Renal cortical epithelial cell (primary cell): ENCODE results near the gene USP48. TPM values are rescaled to one million over a fixed set of nuclear protein-coding genes. Genes with fewer than 3 reads are reported as not detected.
"Not testable (repeated sequence)": the region's sequence is repeated elsewhere in the genome, so short reads cannot be mapped to it uniquely, and the experiment has no call there.

Experiments
- DNase-seq: peaks from one replicate; pipeline ENCODE4 v3.0.0-alpha.2; 2011; ENCODE audit warnings: low read depth
- total RNA-seq: library from RNA; depleted of rRNA; stranded (reverse); fragments of >200 nt; gene quantifications from 2 replicates; pipeline ENCODE4 v1.2.3, GENCODE V29; 2014

USP48 gene
- total RNA-seq, 1 donor from 2014 or later = 100 TPM

DNA sequence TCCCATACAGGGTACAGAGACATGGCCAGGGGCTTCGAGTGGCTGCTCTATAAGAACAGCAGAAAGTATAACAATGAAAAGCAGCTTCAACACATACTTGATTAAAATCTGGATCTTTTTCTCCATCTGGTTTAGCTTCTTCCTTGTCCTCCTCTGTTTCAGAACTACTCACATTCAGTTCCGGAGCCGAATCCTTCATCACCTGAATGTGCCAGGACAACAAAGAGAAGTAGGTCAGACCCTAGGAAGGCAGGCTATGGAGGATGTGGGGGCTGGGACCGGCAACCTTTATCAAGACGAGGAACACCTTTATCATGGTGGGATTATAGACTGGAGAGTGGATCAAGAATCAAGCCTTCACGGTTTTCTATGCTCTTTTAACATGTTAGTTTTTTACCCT, 81.5 kb downstream of the USP48 start:
- no peak for DNase-seq

DNA sequence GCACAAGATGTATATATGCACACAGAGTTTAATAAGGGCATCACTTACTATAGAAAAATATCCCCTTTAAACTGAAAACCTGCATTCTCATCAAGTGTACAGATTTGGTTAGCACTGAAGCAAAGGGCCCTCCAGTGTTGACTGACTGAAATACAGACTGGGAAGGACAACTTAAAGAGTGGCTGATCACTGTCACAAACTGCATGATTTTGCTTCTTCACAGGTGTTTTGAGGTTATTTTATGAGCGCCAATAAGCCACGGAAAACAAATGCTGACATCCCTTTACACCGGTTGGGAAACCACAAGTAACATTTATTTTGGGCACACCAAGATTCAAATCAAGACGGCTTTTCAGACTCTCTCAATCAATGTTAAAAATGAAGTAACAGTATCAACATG, 82.9 kb downstream of the USP48 start:
- DNase-seq = no peak

DNA sequence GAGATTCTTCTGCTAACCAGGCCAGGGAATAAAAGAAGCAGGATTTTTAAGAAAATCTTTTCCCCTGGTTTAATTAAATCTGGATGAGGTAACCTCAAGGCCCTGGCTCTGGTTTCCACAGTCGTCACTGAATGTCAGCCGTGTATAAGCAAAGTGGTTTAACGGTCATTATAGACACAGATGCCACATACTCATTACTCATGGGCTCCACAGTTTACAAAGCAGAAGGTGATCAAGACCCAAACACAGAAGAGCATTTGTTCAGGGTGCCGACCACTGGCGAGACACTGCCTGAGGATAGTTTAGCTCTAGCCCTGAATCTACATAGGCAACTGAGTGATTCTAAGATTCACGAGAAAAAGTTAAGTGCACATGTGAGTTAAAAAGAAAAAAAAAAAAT, 86.0 kb downstream of the USP48 start:
- no peak for DNase-seq

DNA sequence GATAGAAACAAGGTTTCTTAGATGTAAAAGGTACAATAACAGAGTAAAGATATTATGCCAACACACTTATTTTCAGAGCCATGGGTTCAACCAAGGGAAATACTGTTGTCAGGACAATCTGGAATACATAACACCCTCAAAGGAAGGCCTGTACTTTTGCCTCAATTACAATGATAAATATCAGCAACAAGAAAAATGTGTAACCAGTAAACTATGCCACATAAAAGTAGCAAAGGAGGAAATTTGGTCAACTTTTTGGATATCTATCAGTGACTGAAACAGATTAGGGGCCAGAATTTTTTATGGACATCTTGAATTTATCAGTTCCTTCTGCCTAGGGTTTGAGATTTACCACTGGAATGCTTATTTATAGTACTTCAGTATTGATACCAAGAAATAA, 89.2 kb downstream of the USP48 start:
- DNase-seq = no peak

DNA sequence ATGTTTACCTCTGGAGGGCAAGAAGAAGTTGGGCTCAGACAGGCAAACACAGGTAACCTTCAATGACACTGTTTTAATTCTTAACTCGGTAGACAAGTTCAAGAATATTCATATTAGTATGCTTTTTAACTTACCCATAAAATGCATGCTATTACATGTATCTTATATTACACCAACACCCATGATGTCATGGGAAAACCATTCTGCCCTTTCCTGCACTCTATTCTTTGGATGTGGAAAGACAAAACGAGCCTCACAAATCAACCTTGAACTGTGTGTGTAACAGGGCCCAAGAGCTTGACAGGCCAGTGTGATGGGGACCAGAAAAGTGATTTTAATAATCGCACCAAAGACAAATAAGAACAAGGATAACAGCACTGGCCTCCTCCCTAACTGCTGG, 91.2 kb downstream of the USP48 start:
- DNase-seq = no peak

DNA sequence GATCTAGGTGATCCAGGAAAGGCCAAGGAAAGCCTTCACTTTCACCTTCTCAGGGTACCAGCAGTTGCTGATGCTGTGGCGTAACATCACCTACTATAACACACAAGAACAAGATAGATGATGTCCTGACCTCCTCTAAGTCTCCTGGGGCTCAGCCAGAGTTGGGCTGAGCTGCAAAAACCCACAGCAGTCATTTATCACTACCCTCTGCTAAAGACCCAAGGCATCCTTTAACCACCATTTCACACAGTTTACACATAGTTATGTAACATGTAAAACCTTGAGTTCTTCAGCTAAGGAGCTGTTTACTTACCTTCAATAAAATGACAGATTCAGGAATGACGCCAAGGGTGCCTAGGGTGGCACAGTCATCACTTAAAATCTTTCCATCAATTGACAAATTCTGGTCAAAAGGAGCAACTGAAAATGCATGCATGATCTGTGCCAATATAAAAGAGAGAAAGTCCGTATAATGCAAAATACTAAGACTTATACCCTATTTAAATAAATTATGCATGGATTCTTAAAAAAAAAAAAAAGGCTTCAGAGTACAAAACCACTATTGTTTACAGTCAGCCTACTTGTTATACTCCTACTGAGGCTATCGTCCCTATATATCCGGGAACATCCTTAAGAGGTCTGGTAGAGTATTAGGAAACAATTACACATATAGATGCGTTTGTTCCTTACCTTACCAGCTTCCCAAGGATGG, 93.1 kb downstream of the USP48 start:
- DNase-seq = no peak

DNA sequence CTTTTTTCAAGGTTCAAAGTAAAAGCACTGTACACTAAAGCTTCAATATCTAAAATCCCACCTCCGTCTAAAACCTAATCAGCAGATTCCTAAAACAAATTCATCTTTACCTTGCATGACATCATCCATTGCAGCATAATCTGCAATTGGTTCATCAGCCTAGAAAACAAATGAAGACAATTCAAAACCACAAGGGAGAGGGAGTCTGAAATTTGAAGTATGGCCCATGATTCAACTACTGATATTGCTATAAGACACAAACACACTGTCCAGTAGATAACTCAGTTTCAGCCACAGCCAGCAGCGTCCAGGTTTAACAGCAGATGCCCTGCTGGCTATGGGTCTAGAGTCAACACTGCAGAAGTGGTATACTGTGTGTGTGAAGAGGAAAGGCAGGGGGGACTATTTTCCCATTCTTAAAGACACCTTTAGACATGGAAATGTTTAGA, 95.8 kb downstream of the USP48 start:
- DNase-seq = no peak

DNA sequence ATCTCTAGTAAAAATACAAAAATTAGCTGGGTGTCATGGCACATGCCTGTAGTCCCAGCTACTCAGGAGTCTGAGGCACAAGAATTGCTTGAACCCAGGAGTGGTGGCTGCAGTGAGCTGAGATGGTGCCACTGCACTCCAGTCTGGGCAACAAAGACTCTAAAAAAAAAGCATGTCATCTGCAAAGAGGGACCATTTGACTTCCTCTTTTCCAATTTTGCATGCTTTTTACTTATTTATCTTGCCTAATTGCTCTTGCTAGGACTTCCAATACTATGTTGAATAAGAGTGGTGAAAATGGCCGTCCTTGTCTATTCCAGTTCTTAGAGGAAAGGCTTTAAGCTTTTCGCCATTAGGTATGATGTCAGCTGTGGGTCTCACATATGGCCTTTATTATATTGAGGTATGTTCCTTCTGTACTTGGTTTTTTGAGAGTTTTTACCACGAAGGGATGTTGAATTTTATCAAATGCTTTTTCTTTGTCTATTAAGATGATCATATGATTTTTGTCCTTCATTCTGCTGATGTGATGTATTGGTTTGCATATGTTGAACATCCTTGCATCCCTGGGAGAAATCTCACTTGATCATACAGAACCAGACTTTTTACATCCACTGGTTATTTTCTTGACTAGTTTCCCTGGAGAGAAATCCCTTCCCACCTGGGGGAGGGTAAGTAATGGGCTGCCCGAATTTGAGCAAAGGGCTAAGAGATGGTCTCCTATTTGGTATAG, 96.8 kb downstream of the USP48 start:
- no peak for DNase-seq

DNA sequence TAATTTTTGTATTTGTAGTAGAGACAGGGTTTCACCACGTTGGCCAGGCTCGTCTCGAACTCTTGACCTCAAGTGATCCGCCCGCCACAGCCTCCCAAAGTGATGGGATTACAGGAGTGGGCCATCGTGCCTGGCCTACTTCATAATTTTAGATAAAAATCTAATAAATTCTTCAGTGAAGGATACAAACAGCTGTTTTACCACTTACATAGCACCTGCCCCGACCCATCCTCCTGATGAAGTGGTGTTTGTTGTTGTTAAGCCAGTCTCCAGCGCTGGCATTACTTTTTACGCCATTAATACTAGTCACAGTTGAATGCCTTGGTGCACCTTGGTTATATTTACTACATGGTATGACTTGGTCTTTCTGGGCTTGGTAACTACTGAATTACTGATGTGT, 101.5 kb downstream of the USP48 start:
- DNase-seq = no peak

DNA sequence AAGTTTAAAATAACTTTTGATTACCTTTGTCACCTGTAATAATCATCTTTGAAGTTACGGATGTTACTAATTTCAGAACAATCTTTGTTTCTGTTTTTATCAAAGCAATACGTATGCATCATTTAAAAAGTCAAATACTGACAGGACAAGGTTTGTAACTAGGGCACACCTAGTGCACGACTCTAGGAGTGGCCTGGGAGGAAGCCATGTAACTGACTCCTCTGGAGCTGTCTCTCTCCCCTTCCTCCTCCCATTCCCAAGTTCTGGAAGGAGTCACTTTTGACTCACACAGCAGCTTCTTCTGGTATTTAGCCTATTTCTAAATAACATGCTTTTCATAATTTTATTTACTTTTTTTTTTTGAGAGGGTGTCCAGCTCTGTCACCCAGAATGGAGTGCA, 102.0 kb downstream of the USP48 start:
- no peak for DNase-seq

DNA sequence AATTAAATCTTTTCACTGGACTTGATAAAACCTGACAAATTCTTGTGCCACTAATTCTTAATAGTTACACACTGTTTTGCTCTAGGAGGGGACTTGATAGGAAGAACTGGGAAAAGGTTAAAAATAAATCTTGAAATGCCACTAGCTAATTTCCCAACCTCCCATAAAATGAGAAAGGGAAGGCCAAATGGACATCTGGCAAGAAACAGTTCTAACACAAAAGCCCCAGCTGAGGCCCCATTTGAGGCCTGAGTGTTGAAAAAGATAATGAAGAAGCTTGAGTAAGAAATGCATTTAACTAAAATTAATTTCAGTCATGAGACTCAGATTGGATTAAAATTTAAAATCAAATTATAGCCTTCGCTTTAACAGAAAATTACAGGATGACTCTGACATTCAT, 102.6 kb downstream of the USP48 start:
- DNase-seq = no peak

DNA sequence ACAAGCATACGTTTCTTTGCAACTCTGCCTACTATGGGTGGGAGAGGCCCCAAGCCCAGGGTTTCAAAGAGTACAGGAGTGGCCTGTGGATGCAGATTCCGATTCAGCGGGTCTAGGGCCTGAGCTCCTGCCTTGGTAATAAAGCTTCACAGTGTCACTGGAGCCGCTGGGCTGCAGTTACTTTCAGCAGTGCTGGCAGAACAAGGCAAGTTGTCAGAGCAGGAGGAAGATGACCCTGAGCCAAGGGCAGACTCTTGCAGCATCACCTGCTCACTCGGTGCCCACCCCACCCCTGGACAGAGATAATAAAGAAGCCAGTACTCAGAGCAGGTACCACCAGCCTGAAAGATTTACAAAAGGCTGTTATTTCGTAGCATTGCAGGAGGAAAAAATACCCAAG, 105.8 kb downstream of the USP48 start:
- no peak for DNase-seq

DNA sequence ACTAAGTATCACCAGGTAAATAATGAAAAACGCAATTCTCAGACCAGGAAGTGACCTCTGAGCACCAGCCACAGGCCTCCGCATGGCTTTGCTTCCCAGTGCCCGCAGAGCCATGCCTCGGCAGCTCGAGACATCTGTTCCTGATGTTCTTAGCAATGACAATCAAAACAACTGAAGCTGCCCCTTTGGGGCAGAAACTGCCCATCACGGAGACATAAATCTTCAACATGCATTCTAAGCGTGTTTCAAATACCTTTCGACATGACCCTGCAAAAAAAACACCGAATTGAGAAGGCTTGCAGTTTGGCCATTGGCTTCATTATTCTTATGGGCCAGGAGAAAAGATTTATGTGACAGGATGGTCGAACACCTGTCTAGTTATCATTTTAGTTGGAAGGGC, 108.0 kb downstream of the USP48 start:
- DNase-seq = no peak

DNA sequence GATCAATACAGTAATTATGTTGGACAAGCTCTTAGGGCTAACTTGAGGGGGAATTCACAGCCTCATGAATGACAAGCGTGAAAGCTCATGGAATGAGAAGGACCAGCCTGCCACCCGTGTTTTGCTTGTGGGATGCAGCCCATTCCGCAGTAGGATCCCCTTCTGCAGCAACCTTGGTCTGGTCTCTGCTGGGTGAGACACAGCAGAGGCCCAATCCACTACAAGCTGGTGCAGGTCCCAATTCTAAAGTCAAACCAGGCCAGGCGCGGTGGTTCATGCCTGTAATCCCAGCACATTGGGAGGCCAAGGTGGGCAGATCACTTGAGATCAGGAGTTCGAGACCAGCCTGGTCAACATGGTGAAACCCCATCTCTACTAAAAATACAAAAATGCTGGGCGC, 109.1 kb downstream of the USP48 start:
- not testable (repeated sequence) for DNase-seq

DNA sequence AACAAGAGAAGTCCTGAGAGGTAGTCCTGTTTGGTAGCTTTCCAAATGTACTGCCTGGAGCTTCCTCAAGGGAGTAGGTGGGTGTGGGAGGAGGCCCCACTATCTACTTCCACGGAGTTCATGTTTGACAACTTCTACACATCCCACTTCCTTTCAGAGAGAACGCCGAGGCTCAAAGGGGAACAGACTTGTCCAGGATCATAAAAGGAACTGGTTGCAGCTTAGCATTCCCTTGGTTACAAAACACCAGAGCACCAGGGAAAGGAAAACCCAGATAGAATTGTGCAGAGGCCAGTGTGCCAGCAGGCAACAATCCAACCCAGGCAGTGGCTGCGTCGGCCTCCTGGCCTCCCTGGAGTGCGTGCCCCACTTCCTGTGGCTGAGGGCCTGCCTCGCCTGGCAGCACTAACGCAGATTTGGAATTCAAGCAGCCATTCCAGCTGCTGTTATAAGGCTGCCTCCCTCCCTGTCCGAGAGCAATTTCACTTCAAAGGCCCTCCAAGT, 109.6 kb downstream of the USP48 start:
- peak; percentile 31 for DNase-seq

DNA sequence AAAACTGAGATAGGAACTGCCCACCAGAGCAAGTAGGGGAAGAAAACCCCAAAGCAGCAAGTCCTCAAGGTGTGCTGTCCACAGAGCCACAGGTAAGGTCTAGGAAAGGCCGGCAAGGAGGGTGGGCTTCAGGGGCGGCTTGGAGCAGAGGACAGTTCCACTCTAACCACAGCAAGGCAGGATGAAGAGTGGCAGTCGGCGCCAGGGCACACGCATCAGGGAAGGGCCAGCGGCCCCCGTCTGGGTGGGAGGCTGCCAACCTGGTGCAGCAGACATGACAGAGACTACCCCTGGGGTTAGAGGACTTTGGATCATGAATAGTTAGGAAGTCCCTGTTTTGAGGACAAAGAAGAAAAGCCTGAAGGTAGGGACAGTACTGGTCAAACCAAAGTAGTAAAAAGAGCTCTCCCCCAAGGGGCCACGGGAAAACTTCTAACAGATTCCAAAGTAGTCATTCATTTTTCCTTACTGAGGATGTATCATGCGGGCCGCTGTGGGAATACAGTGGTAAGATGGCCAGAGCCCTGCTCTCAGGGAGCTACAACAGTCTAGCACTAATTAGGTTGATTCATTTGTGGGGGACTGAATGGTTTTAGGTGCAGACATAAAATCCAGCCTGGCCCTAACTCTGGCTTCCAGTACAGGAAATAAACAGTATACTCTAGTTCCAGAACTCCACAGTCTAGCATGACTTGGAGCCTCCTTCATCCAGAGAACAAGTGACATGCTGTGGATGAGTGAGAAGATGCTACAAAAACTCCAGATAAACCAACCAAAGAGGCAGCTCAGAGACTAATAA, 110.3 kb downstream of the USP48 start:
- no peak for DNase-seq

DNA sequence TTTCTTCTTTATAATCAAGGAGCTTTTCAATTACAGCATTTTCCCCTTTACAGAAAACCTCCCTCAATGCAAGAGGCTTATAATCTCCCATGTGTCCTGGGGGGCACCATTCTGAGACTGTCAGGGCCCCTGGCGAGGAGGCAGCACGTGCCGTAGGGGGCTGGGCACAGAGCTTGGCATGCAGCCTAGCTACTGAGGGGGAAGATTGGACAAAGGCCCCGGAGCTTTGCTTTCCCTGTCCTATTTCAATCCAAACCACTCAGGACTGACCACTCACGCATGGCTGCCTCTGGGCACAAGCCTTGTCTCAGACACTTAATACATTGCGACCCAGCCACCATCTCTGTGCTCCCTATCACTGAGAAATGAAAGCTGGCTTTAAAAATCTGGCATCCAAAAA, 111.0 kb downstream of the USP48 start:
- DNase-seq = peak; percentile 21

DNA sequence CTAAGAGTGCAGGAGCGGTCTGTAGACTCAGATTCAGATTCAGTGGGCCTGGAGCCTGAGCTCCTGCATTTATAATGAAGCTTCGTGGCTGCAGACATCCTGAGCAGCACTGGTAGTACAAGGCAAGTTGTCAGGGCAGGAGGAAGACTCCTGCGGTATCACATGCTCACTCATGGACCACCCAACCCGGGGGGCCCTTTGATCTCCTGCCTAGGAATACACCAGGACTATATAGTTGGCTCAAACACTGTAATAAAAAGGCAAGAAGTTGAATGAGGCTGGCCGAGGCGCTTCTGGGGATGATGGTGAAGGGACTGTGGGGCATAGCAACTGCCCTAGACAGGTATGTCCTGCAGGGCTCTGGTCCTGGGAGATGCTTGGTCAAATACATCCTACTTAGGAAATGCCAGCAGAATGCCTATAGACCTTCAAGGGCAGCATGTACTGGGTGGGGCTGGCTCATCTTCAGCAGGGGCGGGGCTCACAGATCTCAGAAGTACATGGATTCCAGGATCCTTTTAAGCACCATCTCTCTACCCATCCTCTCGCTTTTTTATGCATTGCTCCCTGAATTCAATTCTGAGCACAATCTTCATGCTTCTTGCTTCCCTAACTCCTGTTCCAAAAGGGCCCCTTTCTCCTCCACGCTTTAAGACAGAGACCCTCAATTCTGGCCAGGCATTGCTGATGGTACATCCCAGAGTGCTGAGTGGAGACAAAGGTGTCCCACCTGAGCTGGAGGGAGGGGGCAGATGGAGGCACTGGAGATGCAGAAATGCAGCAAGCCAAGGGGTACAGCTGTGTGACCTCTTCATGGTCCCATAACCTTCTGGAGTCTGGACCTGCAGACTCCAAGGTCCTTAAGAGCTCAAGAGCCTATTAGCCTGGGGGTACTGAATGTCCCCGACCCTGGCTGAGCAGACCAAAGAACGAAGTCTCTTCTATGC, 111.7 kb downstream of the USP48 start:
- no peak for DNase-seq

DNA sequence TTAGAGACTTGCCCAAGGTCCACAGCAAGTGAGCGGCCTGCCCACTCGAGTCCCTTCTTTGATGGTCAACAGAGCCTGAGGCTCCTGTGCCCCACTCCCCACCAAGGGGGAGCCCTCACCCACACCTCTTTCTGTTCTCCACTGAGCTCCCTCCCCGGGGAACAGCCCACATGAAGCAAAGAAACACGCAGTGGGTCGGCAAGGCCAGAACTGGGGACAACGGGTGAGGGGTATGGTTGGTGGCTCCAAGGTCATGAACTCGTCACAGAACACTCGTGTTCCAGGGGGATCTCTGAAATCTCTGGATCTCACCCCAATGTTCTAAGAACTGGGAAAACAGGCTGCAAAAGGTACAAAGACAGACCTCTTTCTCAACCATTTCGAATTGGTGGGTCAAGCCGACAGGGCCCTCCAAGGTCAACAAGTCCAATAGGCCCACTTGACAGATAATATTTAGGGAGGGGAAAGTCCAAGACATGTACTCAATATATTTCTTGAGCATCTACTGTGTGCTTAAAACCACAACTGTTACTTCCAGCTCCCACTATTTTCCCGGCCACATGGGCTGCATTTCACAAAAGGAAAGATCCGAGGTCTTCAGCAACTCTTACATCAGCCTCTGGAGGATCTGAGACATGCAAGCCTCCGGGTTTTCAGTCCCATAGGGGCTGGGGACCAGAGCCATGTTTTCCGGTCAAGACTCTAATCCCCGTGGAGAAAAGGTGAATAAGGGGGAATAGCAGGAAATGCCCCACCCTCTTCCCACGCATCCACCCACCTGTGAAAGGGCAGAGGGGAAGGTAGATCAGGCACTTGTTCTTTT, 112.7 kb downstream of the USP48 start:
- DNase-seq = no peak

DNA sequence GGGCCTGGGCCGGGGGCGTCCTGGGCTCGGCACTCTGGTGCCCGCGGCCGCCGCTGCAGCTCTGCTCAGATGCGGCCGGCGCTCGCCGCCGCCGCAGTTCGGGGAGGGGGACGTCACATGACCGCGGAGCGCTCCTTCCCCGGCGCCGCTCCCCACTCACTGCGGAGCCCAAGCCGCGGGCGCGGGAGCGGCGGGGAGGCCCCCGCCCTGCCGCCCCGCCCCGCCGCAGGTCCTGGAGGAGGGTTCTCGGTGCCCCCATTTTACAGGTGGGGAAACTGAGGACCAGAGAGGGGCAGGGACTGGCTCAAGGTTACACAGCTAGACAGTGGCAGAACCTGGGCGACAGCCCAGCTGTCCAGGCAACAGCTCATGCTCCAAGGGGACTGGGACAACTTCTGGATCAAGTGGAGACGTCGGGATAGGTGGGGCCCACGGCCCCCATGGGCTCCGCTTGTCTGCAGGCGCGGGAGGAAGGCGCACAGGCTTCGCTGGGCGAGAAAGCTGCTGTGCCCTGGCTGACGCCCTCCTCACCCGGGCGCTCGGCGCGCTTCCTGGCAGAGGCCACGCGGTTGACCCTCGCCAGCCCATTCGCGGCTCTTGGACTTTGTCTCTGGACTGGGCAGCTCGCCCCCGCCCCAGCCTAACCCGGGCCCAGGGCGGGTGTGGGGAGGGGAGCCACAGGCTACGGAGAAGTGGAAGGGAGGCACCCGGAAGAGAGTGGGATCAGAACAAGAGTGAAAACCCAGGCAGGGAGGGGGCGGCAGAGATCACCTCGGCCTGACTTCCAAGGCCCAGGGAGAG, 113.5 kb downstream of the USP48 start, which contains the start of gene RAP1GAP:
TSS of gene RAP1GAP (minus strand) at position 100 of the 801 bp plus-strand sequence. CDS start 49,325 bp downstream, outside the sequence.
- peak; percentile 6 for DNase-seq
